ENCODE measurements around the gene TMEM245.

- TF ChIP-seq CTCF (IDR thresholded peaks at IDR 0.05; ENCODE audit: low read depth, low read length, poor library complexity, severe bottlenecking) (no peak), EZH2phosphoT487 (IDR thresholded peaks at IDR 0.05; ENCODE audit: borderline replicate concordance, low read length) (no peak)
Measured at GRCh38 chr9:109047259-109047658, 72.5 kb downstream of the TMEM245 start.

All from DOHH2 (cell line).